22Rv1 (cell line): ENCODE results near the gene SRRM3.
"Not testable (repeated sequence)": the region's sequence is repeated elsewhere in the genome, so short reads cannot be mapped to it uniquely, and the experiment has no call there.

Source experiments
- H3K27ac ChIP-seq: fragments of 450-650 bp; 2 replicates; pipeline ENCODE4 v1.5.1; 2017
- CTCF ChIP-seq: fragments of 450-650 bp; IDR thresholded peaks from 2 replicates; pipeline ENCODE4 v1.5.1; 2017; ENCODE audit warnings: mild to moderate bottlenecking
- ZFX ChIP-seq: fragments of 450-650 bp; IDR thresholded peaks from 2 replicates; pipeline ENCODE4 v1.6.1; 2017; ENCODE audit warnings: antibody characterized with exemption, borderline replicate concordance

Gene SRRM3

GRCh38 chr7:76204147-76204546, 2.5 kb downstream of the SRRM3 start:
- no peak overlapping the region for H3K27ac ChIP-seq
- TF ChIP-seq ZFX (no peak), CTCF (no peak)

GRCh38 chr7:76206633-76207032, 4.9 kb downstream of the SRRM3 start:
- TF ChIP-seq ZFX (no peak), CTCF (no peak)
- no peak overlapping the region for H3K27ac ChIP-seq

- no peak overlapping the region for H3K27ac ChIP-seq
- no peak for TF ChIP-seq ZFX
- TF ChIP-seq CTCF = no peak
Observed at GRCh38 chr7:76209310-76209709, 7.6 kb downstream of the SRRM3 start.

- TF ChIP-seq ZFX (no peak), CTCF (no peak)
- H3K27ac ChIP-seq = no peak overlapping the region
Observed at GRCh38 chr7:76211216-76211615, 9.5 kb downstream of the SRRM3 start.

GRCh38 chr7:76215349-76215748, 13.7 kb downstream of the SRRM3 start:
- H3K27ac ChIP-seq = not testable (repeated sequence)

- H3K27ac ChIP-seq = no peak overlapping the region
- TF ChIP-seq CTCF = no peak
- no peak for TF ChIP-seq ZFX
Observed at GRCh38 chr7:76216381-76217082, 14.8 kb downstream of the SRRM3 start.

- H3K27ac ChIP-seq = no peak overlapping the region
- no peak for TF ChIP-seq CTCF
- no peak for TF ChIP-seq ZFX
Observed at GRCh38 chr7:76217942-76218566, 16.4 kb downstream of the SRRM3 start.
